Cerebellar nuclear complex (tissue), 1 donor: ENCODE results near the gene ARHGEF37.

ENCODE experiments used
- DNase-seq, 2 experiments: peaks; one replicate each; lab custom pipeline; 2025; lab: John Stamatoyannopoulos, UW

The ARHGEF37 gene

GRCh38 chr5:149674686-149675085, 93.4 kb downstream of the ARHGEF37 start:
- no peak for DNase-seq

- DNase-seq: no peak
Observed at GRCh38 chr5:149675610-149676201, 94.4 kb downstream of the ARHGEF37 start.

DNA sequence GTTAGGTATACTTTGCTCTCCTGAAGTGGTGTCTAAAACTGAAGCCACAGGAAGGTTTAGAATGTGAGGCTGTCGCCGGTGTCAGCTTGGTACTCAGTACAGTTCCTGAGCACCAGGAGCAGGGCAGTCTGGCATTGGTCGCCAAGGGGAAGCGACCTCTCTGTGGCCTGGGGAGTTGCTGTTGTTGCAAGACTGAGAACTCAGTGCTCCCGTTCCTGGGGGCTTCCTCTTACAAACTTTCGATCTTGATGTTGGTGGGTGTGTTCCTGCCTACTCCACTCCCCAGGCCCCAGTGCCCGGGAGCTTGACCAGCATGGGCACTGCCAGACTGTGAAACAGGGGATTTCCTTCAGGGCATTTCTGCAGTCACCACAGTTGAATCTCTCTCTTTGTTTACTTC, 96.4 kb downstream of the ARHGEF37 start:
- no peak for DNase-seq

GRCh38 chr5:149679876-149680809, 98.8 kb downstream of the ARHGEF37 start:
- DNase-seq: no peak

- DNase-seq: no peak
Observed at GRCh38 chr5:149680810-149681221, 99.5 kb downstream of the ARHGEF37 start.

- no peak for DNase-seq
Observed at GRCh38 chr5:149681252-149681651, 100.0 kb downstream of the ARHGEF37 start.

- DNase-seq: no peak
Observed at GRCh38 chr5:149681922-149682321, 100.6 kb downstream of the ARHGEF37 start.

DNA sequence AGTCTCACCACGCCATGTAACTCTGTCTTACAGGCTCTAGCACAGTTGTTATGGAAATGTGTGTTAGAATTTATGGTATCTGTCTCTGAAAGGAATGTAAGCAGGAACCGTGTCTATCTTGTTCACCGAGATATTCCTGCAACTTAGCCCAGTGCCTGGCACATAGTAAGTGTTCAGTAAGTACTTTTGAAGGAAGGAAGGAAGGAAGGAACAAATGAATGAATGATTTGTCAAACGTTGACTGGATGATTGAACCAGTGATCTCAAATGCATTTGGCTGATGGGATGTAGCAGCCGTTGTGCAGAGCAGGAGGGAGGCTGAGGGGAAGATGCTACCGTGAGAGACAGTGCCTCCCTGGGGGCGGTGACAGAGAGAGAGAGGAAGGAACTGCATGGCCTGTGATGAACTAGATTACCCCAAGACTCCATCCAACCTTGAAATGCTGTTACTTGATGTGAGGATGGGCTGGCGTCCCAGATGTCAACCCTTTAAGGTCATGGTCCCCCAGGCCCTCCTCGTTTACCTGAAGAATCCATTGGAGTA, 101.3 kb downstream of the ARHGEF37 start:
- no peak for DNase-seq

- DNase-seq: no peak
Observed at GRCh38 chr5:149683964-149684363, 102.7 kb downstream of the ARHGEF37 start.

DNA sequence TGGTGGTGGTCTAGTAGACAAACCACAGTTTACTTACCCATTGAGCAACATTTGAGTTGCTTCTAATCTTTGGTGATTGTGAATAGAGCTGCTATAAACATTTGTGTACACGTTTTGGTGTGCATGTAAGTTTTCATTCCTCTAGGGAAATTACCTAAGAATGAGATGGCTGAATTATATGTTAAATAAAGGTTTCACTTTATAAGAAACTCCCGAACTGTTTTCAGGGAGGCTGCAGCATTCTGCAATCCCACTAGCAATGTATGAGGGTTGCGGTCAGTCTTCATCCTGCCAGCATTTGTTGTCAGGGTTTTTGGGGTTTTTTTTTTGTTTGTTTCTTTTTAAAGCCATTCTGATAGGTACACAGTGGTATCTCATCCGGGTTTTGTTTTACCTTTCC, 103.1 kb downstream of the ARHGEF37 start:
- no peak for DNase-seq
